Cardiac fibroblast (primary cell): Measurements from ENCODE around the gene KIRREL3.

Experiments
- DNase-seq, 2 donors: peaks; one replicate each; pipeline versions ENCODE4 v3.0.0 to v3.0.0-alpha.2; 2010; ENCODE audit warnings: low read depth in 2 of 2
- H3K4me3 ChIP-seq, 2 donors: replicated peaks in 1 of 2; 1 replicate in 1 of 2; 2 replicates in 1 of 2; pipeline ENCODE4 v1.5.1; 2011; ENCODE audit warnings: low read depth in 2 of 2, low read length in 2 of 2, mild to moderate bottlenecking in 2 of 2, moderate library complexity in 1 of 2
- CTCF ChIP-seq: IDR thresholded peaks from one replicate; pipeline ENCODE4 v1.5.1; 2011; ENCODE audit warnings: low read depth, mild to moderate bottlenecking, low read length, inconsistent platforms

The KIRREL3 gene

GRCh38 chr11:126781942-126782341 is 218.6 kb downstream of the KIRREL3 start:
- DNase-seq, result no peak
- H3K4me3 ChIP-seq, result no peak overlapping the region
- TF ChIP-seq CTCF, result no peak

GRCh38 chr11:126776119-126776518 is 224.5 kb downstream of the KIRREL3 start:
- H3K4me3 ChIP-seq, result no peak overlapping the region
- TF ChIP-seq CTCF, result no peak
- no peak for DNase-seq

GRCh38 chr11:126772267-126772666 is 228.3 kb downstream of the KIRREL3 start:
- DNase-seq, result no peak
- no peak overlapping the region for H3K4me3 ChIP-seq
- TF ChIP-seq CTCF, result no peak

GRCh38 chr11:126768702-126769101 is 231.9 kb downstream of the KIRREL3 start:
- H3K4me3 ChIP-seq, result no peak overlapping the region
- no peak for TF ChIP-seq CTCF

GRCh38 chr11:126766440-126766839 is 234.1 kb downstream of the KIRREL3 start:
- TF ChIP-seq CTCF, result no peak
- DNase-seq, result no peak
- H3K4me3 ChIP-seq, result no peak overlapping the region

More at GRCh38 chr11:126768702-126769101, 231.9 kb downstream of the KIRREL3 start:
- no peak for DNase-seq

GRCh38 chr11:126765196-126765595 is 235.4 kb downstream of the KIRREL3 start:
- no peak overlapping the region for H3K4me3 ChIP-seq
- TF ChIP-seq CTCF, result no peak
- DNase-seq, result no peak

- TF ChIP-seq CTCF, result no peak
- H3K4me3 ChIP-seq, result no peak overlapping the region
- DNase-seq, result no peak
These were observed 236.3 kb downstream of the KIRREL3 start for GRCh38 chr11:126764231-126764630.
